Measurements from ENCODE around the gene ABITRAM.

- TF ChIP-seq SPI1 (IDR thresholded peaks at IDR 0.05; ENCODE audit: low read depth, low read length): no peak
- TF ChIP-seq POLR2A (IDR thresholded peaks at IDR 0.05; ENCODE audit: low read depth, low read length): no peak
- TF ChIP-seq POLR2AphosphoS5 (IDR thresholded peaks at IDR 0.05; ENCODE audit: low read depth, low read length): no peak
- TF ChIP-seq TAF1 (IDR thresholded peaks at IDR 0.05; ENCODE audit: low read depth, low read length): no peak
Observed at GRCh38 chr9:108956022-108956630, 21.9 kb downstream of the ABITRAM start.
